ENCODE results near the gene ZBTB7A.

GRCh38 chr19:4081441-4082129 lies 14.9 kb upstream of the ZBTB7A start:
- TF ChIP-seq GATA3 (IDR thresholded peaks at IDR 0.05; ENCODE audit: low read depth, low read length) (no peak), GATA2 (IDR thresholded peaks at IDR 0.05; ENCODE audit: low read depth, low read length) (no peak)

All from SH-SY5Y (cell line).